Measurements from ENCODE around the gene GRM1. TPM values are rescaled to one million over a fixed set of nuclear protein-coding genes. Genes with fewer than 3 reads are reported as not detected.
A peak's percentile ranks its signal among the peaks of the same experiment; 100 is the strongest.

GRM1 gene
- total RNA-seq, 1 donor from 2014 or later = 6.7 TPM

- intact Hi-C loops (cut with micrococcal nuclease) = no loop called here
- no peaks in the 10 kb centered on the region for H3K9me3 ChIP-seq (replicated peaks)
- no peak overlapping the region for H3K4me3 ChIP-seq
- H3K27me3 ChIP-seq (ENCODE audit: low read depth) = no peaks in the 10 kb centered on the region
- peaks cover 18% of the 10 kb centered on the region for H3K4me1 ChIP-seq
- no peaks in the 10 kb centered on the region for H3K36me3 ChIP-seq
- no peak for TF ChIP-seq CTCF (IDR thresholded peaks at IDR 0.05; ENCODE audit: borderline replicate concordance)
- H3K27ac ChIP-seq (replicated peaks) = no peak overlapping the region
- no peak for DNase-seq
Measured at GRCh38 chr6:146358431-146359046, 329.7 kb downstream of the GRM1 start.

GRCh38 chr6:146359131-146359530, 330.3 kb downstream of the GRM1 start:
- Histone ChIP-seq H3K36me3 (no peaks in the 10 kb centered on the region), H3K9me3 (replicated peaks) (no peaks in the 10 kb centered on the region), H3K27me3 (ENCODE audit: low read depth) (no peaks in the 10 kb centered on the region), H3K27ac (replicated peaks) (no peak overlapping the region), H3K4me3 (no peak overlapping the region), H3K4me1 (peaks cover 18% of the 10 kb centered on the region)
- no peak for DNase-seq
- no peak for TF ChIP-seq CTCF (IDR thresholded peaks at IDR 0.05; ENCODE audit: borderline replicate concordance)
- intact Hi-C loops (cut with micrococcal nuclease) = no loop called here

- peak; percentile 40 for DNase-seq
- Histone ChIP-seq H3K27me3 (ENCODE audit: low read depth) (no peaks in the 10 kb centered on the region), H3K36me3 (no peaks in the 10 kb centered on the region), H3K9me3 (replicated peaks) (no peaks in the 10 kb centered on the region), H3K4me1 (peaks cover 18% of the 10 kb centered on the region), H3K4me3 (no peak overlapping the region), H3K27ac (replicated peaks) (no peak overlapping the region)
- intact Hi-C loops (cut with micrococcal nuclease) = no loop called here
- no peak for TF ChIP-seq CTCF (IDR thresholded peaks at IDR 0.05; ENCODE audit: borderline replicate concordance)
Measured at GRCh38 chr6:146361128-146361924, 332.5 kb downstream of the GRM1 start.

- Histone ChIP-seq H3K4me3 (no peak overlapping the region), H3K9me3 (replicated peaks) (peaks cover 3% of the 10 kb centered on the region), H3K27me3 (ENCODE audit: low read depth) (no peaks in the 10 kb centered on the region), H3K4me1 (no peaks in the 10 kb centered on the region), H3K27ac (replicated peaks) (no peak overlapping the region), H3K36me3 (no peaks in the 10 kb centered on the region)
- TF ChIP-seq CTCF (IDR thresholded peaks at IDR 0.05; ENCODE audit: borderline replicate concordance) = no peak
- no peak for DNase-seq
- intact Hi-C loops (cut with micrococcal nuclease) = no loop called here
Measured at GRCh38 chr6:146363838-146364607, 335.2 kb downstream of the GRM1 start.

GRCh38 chr6:146364816-146365594, 336.1 kb downstream of the GRM1 start:
- Histone ChIP-seq H3K27me3 (ENCODE audit: low read depth) (no peaks in the 10 kb centered on the region), H3K4me1 (no peaks in the 10 kb centered on the region), H3K4me3 (no peak overlapping the region), H3K36me3 (no peaks in the 10 kb centered on the region), H3K27ac (replicated peaks) (no peak overlapping the region), H3K9me3 (replicated peaks) (peaks cover 3% of the 10 kb centered on the region)
- intact Hi-C loops (cut with micrococcal nuclease) = no loop called here
- no peak for DNase-seq
- TF ChIP-seq CTCF (IDR thresholded peaks at IDR 0.05; ENCODE audit: borderline replicate concordance) = no peak
